ENCODE data around the gene TCF4.

Gene TCF4

DNA sequence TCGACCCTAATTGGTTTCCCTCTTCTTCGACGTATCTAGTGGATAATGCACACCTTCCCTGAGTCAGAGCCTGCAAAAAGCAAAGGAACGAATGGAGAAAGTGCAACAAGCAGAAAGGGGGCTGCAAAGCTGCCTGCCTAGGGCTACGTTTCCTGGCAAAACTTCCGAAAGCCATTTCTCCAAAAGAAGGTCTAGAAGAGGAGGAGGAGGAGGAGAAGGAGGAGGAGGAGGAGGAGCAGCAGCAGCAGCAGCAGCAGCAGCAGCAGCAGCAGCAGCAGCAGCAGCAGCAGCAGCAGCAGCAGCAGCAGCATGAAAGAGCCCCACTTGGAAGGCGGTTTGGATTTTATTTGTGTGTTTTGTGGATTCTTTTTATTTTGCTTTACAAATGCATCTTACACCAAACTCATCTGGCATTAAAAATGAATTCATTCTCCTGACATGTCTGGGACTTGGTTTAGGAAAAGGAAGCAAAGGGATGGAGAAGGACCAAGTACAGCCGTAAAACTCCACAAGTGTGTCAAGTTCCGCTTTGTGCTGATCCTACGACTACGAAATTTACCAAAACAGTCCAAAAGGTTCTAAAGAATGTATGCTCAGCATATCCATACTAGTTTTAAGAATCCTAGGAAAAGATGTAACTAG, 2.0 kb downstream of the TCF4 start:
- peak; percentile 23 for DNase-seq (ENCODE audit: low spot score)

DNA sequence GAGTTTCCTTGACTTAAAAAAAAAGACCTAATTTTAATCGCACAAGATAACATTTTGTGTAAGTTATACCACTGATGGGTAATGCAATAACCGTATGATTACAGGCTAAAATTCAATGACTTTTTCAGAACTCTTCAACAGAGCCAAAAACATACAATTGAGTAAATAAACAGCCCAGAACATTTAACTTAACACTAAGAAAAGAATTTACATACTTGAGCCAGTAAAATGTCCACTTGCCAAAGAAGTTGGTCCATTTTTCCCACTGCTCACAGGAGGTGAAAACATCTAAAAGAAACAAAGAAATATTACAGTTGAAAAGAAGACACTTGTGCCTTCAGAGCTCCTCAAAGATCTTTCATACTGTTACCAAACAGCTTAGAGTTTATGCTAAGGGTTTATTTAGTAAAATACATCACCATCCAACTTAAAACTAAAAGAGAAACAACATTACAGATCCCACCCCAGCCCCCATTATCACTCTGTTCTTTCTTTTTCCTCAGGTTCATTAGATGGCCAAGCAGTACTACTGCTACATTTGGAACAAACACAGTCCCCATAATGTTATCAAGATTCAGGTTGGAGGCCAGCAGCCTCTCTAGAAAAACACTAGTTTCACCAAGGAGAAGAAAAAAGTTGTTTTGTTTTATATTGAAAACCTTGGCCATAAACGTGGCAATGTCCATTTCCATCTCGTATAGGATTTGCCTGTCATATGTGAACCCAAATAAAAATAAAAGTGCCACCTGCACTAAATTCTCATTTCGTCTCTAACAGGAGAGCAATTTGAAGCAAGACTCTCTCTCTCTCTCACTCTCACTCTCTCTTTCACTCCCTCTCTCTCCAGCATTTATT, 2.7 kb downstream of the TCF4 start:
- no peak for DNase-seq (ENCODE audit: low spot score)

DNA sequence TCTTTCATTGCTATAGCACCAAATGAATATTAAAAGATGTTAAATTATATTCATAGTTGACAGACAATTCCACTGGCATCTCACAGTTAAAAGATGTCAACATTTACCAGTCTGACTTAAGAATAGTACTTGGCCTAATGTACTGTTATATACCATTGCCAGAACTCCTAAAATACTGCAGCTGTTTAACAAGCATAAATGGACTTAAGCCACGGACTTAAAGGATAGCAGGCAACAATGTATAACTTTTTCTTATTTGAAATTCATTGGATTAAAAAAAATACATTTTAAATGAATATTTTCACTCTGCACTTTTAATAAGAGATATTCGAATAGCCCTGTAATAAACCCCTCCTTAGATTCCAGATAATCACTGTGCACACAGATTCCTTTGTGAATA, 3.8 kb downstream of the TCF4 start:
- DNase-seq (ENCODE audit: low spot score), result no peak

DNA sequence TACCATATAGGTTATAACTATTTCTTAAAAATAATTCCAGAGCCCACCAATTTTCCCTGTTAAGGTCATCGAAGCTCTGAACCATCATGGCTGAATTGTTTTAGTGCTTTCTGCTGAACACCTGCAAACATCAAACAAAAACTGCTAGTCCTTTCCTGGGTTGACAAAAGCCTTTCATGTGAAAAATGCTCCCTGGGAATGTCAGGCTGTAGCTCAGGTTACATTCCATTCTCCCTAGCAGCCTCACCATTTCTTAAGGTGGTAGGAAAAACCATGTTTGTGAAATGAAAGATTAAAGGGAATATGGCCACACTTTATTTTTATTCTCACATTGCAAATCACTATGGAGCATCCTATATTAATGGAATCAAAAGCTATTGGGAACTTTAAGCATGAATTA, 5.7 kb downstream of the TCF4 start:
- DNase-seq (ENCODE audit: low spot score), result no peak

DNA sequence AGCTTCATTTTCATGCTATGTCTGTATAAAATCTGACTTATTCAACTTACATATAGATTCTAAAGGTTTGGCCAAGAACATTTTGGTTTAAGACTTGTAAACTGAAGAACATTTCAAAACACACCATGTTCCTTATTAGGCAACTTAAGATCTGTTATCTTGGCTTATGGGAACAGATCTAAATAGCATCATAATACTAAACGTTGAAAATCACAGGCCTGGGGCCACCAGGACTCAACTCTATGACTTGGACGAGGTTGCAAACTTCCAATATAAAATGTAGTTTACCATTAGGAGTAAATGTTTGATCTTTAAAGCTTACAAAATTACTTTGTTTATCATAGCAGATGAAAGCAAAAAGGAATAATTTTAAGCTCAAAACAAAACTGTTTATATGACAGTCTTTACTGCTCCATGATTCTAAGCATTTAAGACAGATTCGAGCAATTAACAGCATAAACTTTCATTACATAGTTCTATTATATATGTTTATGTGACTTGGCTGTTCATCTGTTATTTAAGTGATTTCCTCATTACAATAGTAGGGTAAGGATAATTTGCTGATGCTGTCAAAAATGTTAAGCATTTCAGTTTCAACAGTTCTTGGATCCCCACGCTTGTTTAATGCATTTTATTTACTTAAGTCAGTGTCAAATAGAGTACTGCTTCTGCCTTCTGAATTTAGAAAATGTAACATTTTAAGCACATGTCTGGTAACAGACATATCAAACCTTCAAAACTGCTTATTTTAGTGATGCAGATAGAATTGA, 8.3 kb downstream of the TCF4 start:
- no peak for DNase-seq (ENCODE audit: low spot score)

DNA sequence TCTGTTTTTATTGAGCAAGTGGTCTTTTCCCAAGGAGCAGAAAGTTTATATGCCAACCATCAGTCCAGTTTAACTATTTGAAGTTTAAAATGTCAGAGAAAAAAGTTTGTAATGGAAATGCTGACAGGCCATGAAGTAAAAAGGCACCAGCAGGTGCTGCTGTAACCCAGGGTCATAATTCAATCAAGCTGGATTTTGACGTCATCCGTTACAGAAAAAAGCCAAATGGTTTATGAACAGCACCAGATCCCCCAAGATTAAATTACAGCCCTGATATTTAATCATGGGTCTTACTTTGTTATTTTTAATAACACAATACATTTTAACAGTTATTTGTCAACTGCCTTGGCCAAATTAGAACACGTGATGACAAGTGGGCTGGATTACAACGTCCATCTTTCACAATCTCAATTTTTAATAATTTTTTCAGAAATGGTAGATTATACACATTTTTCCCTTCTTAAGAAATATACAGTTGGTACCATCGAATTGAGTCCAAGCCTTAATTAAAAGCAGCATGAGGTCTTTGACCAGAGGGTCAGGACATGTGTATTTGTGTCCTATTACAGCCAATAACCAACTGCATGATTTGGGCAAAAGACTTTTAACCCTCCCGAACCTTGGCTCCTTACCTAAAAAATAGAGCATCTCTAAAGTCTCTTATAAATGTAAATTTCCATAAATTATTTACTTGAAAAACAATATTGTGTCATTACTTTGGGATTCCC, 10.0 kb downstream of the TCF4 start:
- peak; percentile 90 for DNase-seq (ENCODE audit: low spot score)

DNA sequence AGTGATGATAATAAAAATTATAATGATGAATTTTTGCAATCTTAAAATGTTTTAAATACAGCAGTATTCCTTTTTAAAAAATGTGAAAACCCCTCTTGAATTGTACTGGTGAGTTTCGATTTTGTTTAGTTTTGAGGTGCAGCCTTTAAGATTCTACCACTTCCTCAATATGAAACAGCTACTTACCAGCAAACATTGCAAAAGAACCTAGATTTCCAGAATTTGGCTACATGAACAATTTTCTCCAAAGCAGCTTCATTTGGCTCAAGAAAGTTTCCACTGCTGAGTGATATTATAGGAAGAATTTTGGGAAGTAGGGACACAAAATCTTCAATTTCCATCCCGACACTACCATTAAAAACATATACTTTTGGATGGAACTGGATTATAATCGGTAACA, 12.0 kb downstream of the TCF4 start:
- no peak for DNase-seq (ENCODE audit: low spot score)

DNA sequence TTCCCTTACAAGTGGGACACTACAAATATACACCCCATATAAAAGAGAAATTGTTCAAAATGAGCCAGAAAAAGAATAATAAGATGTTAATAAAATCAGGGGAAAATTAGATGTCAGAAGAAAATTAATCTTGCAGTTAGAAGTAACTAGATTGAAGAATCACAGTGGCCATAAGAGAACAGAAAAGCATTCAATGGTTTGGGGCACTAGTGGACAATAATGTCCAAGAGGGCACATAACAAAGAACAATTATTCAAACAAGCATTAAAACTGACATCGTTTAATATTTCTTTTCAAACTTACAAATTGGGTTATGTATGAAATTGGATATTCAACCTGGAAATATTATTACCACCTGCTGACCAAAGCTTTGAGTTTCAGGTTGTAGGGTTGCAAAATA, 12.9 kb downstream of the TCF4 start:
- DNase-seq (ENCODE audit: low spot score), result no peak

DNA sequence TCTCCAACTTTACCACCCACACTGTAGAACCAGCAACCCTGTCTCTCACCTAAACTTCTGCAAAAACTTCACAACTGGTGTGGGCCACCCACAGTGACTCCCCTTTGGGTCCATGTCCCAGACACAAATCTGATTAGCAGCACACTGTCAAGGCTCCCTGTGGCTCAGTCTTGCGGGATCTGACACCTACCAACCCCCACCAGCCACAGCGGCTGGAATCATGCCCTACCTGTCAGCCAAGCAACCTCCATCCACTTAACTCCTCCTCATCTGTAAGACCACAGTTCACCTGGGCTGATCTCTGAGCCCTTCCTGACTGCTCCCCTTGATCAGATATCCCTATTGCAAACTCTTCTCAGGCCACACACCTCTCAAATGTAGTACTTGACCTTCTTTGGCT, 14.6 kb downstream of the TCF4 start:
- DNase-seq (ENCODE audit: low spot score), result no peak

DNA sequence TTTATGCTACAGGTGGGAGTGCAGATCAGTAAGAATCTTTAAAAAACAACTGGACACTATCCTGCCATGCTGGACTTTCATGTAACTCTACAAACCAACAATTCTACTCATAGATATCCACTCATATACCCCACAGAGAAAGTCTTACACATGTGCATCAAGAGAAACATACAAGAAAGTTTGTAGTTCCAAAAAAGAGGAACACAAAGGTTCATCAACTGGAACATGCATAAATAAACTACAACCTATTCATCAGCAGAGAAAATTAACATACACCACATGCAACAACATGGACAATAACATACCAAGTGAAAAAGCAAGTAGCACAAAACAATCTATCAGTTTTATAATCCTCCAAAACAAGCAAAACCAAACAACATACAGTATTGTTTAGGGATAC, 17.0 kb downstream of the TCF4 start:
- no peak for DNase-seq (ENCODE audit: low spot score)

DNA sequence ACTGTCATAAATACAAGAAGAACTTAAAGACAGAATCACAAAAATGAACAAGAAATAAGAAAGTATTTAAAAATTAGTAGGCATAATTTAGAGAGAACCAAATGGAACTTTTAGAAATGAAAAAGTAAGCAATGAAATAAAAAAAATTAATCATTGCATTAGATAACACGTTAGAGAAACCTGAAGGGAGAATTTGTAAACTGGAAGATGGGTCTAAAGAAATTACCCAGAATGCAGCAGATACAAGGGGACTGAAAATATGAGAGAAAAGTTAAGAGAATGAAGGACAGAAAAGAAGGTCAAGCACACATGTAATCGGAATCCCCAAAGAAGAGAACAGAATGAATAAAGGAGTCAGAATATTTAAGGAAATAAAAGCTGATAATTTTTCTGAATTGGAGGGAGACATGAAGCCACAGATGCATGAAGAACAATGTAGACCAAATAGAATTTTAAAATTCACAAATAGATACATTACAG, 21.5 kb downstream of the TCF4 start:
- no peak for DNase-seq (ENCODE audit: low spot score)

DNA sequence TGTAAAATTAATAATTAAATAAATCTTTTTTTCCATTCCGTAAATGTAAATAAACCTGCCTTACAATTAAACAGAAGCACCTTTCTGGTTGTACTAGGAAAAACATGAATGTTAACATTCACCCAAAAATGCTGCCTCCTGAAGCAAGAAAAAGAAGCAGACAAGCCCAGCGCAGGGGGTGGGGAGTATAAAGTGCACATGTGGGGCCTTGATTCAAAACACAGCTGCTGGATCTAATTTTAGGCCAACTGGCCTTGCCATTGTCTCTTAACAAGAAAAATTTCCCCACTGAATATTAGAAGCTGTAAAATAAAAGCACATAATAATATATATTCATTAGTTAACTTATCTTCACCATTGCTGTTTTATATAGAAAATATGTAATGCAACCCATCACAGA, 28.3 kb downstream of the TCF4 start:
- no peak for DNase-seq (ENCODE audit: low spot score)

DNA sequence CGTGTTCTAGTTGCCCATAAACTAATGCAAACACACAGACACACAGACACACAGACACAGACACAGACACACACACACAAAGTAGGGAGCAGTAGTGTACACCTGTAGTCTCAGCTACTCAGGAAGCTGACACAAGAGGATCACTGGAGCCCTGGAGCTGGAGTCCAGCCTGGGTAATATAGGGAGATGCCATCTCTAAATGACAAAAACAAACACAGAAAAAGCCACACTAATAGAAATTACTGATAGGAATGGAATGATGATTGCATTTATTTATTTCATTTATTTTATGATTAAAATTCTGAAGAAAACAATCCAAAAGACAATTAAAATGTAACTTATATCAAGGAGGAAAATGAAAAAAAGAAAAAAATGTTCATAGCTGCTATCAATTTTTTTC, 30.8 kb downstream of the TCF4 start:
- DNase-seq (ENCODE audit: low spot score), result no peak

DNA sequence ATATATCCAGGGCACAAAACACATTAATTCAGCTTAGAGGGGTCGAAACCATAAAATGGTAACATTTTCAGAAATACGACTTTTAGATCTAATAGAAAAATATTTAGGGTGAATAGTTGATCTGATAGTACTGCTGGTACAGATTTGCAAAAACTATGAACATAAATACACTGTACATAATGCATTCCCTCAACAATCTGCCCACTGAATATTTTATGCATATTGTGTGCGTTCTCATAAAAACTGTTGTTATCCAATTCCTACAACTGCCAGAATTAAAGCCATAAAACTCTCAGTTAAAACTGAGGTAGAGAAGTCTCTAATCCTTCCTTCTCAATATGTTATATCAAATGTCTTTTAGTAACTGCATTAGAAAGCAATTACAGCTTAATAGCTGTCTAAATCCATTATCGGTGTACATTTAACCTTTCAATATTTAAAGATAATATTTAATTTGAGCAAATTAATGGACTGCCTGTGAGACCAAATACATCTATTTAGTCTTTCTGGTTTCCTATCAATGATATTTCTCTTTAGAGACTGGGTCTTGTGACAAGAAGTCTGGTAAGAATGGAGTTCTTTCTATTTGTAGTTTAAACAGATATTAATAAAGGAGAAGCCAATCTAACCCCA, 32.5 kb downstream of the TCF4 start:
- DNase-seq (ENCODE audit: low spot score), result no peak

DNA sequence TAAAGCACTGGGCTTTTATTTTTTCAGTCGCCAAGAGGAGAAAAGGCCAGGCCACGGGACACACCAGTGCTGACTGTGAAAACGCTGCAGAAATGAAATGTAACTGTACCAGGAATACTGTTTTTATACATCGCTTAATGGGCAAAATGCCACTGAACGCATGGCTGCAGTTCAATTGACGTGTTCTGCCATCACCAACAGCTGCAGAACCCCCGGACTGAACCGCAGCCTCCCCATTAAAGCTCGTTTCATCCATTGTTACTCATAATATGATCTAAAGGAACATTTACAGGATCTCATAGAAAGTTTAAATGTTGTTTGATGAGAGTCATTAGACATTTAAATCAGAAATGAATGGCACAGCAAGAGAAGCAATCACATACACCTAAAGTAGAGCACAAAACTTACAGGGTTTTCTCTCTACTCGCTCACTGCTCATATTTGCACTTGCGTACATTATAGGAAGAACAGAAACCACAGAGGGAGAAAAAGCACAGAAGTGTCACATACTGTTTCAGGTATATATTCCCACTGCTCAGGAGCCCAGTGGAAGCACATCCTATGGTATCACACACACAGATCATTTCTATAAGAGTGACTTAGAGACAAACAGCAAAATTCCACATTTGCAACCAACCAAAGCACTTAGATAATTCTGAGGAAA, 35.3 kb downstream of the TCF4 start:
- DNase-seq (ENCODE audit: low spot score), result no peak

DNA sequence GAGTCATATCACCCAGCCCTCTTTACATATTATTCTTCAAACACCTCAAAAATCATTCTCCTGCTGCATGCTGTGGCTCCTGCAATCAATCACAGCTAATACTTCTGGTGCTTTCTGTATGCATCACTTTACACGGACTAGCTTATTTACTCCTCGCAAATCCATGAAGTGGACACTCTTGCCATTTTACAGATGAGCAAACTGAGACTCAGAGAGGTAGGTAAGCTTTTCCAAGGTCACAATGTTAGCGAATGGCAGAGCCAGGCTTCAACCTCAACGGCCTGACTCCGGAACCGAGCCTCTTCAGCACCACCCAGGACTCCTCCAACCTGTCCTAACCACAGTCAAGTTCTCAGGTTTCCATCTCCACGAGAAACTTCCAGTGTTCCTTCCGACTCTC, 36.8 kb downstream of the TCF4 start:
- no peak for DNase-seq (ENCODE audit: low spot score)

DNA sequence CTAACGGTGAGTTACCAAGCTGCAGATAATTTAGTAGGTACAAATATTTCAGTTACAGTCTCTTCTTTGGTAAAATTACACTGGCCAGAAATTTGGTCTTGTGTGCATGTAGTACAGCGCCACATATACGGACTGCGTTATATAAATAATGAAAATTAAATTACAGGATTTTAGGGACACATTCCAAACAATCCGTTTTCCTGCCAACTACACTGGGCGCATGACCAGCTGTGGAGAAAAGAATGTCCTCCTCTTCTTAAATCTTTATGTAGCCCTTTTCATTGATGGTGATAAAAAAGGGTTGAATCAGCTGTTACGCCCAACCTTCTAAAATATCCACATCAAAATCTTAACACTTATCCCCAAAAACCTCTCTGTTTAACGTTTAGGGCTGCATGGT, 37.5 kb downstream of the TCF4 start:
- DNase-seq (ENCODE audit: low spot score), result no peak

DNA sequence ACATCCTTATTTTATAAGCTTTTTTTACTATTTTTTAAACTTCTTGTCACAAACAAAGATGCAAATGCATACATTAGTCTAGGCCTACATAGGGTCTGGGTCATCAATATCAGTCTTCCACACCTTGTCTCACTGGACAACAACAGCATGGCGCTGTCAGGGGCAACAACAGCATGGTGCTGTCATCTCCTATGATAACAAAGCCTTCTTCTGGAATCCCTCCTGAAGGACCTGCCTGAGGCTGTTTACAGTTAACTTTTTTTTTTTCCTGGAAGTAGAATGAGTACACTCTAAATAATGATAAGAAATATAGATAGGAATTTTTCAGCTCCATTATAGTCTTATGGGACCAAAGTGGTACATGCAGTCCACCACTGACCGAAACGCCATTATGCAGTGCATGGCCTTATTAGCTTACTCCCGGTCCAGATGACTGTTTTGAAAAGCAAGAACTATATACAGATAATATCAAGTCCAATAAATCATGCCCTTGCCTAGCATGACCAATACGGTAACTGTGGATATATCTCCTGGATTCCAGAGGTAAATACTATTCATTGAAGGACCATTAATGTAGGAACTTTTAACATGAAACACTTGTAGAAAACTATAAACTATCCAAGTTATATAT, 38.4 kb downstream of the TCF4 start:
- DNase-seq (ENCODE audit: low spot score), result peak; percentile 47

DNA sequence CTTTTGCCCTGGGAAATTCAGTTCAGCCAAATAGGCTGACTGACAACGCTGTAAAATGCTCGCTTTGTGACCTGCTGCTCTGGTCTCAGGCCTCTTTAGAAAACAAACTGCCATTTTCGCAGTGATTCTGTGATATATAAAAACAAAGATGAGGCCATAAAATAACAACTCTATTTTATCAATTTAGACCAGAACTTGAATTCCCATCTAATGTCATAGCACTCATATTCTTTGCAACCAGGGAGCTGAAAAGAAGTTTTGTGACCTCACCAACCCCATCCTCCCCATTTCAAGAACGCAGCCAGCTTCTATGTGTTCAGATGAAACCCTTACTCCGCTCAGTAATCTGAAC, 40.3 kb downstream of the TCF4 start:
- no peak for DNase-seq (ENCODE audit: low spot score)

Data from SK-N-DZ (cell line).